ENCODE data around the gene GABRR2. TPM values are rescaled to one million over a fixed set of nuclear protein-coding genes. Genes with fewer than 3 reads are reported as not detected.

The GABRR2 gene
- total and polyA plus RNA-seq, 4 donors, result 0.10 to 1.7 (median 0.35) TPM

DNA sequence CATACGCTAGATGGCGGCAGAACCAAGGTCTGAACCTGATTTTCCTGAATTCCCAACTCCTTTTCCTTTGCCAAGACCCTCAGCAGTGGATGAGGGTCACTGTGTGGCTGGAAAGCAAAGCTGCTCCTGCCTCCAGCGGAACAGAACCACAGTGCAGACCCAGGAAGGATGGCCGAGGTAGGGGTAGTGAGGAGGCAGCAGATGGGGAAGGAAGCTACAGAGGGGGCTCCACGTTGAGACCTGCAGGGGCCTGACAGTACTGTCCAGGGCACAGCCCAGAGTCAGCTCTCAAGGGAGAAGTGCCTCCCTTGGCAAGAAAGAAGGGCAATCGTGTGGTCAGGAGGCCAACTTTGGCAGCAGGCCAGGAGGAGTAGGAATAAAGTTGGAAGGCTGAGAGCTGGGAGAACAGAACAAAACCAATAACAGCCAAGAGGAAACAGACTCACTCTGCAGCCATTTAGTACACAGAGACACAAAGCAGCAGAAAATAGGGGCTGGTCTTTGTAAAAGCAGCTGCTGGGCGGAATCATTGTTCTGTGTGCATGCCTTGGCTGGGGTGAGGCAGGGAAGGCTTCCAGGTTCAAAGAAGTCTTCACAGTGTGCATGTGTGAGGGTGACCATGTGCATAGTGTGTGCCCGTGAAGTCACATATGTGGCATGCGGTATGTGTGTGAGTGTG is 3.1 kb downstream of the GABRR2 start:
- DNase-seq (ENCODE audit: low spot score), result no peak
- WGBS, result 60% methylated on average over 9 of the region's 9 CpGs
- Histone ChIP-seq H3K4me1 (ENCODE audit: control insufficient read depth in 4 of 4, insufficient read depth in 4 of 4, low read length in 3 of 4) (no peaks in the 10 kb centered on the region), H3K9ac (ENCODE audit: low read depth in 1 of 2, low read length in 2 of 2) (no peak overlapping the region), H3K9me3 (ENCODE audit: control insufficient read depth in 4 of 4, low read length in 3 of 4) (no peaks in the 10 kb centered on the region), H3K27ac (ENCODE audit: low read depth in 1 of 2, low read length in 2 of 2) (no peak overlapping the region), H3K4me3 (ENCODE audit: low read depth in 1 of 3, low read length in 3 of 3) (no peak overlapping the region), H3K36me3 (ENCODE audit: control insufficient read depth in 4 of 4, insufficient read depth in 3 of 4, low read depth in 1 of 4, low read length in 3 of 4) (no peaks in the 10 kb centered on the region), H3K27me3 (ENCODE audit: control insufficient read depth in 4 of 4, insufficient read depth in 4 of 4, low read length in 3 of 4) (no peaks in the 10 kb centered on the region)
- no peak for TF ChIP-seq FOXA2 (IDR thresholded peaks at IDR 0.05)
- TF ChIP-seq RAD21 (IDR thresholded peaks at IDR 0.05), result peak; percentile 65 to 71
- TF ChIP-seq HNF4A (conservative IDR thresholded peaks at IDR 0.05), result no peak
- TF ChIP-seq ATF3 (IDR thresholded peaks at IDR 0.05), result no peak
- peak; percentile 36 for TF ChIP-seq CTCF (IDR thresholded peaks at IDR 0.05; ENCODE audit: low read depth, low read length, missing input control)
- TF ChIP-seq RXRA (IDR thresholded peaks at IDR 0.05), result no peak
- TF ChIP-seq, protein P1, sequence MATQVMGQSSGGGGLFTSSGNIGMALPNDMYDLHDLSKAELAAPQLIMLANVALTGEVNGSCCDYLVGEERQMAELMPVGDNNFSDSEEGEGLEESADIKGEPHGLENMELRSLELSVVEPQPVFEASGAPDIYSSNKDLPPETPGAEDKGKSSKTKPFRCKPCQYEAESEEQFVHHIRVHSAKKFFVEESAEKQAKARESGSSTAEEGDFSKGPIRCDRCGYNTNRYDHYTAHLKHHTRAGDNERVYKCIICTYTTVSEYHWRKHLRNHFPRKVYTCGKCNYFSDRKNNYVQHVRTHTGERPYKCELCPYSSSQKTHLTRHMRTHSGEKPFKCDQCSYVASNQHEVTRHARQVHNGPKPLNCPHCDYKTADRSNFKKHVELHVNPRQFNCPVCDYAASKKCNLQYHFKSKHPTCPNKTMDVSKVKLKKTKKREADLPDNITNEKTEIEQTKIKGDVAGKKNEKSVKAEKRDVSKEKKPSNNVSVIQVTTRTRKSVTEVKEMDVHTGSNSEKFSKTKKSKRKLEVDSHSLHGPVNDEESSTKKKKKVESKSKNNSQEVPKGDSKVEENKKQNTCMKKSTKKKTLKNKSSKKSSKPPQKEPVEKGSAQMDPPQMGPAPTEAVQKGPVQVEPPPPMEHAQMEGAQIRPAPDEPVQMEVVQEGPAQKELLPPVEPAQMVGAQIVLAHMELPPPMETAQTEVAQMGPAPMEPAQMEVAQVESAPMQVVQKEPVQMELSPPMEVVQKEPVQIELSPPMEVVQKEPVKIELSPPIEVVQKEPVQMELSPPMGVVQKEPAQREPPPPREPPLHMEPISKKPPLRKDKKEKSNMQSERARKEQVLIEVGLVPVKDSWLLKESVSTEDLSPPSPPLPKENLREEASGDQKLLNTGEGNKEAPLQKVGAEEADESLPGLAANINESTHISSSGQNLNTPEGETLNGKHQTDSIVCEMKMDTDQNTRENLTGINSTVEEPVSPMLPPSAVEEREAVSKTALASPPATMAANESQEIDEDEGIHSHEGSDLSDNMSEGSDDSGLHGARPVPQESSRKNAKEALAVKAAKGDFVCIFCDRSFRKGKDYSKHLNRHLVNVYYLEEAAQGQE (IDR thresholded peaks at IDR 0.05), result no peak
- no peak for TF ChIP-seq YY1 (IDR thresholded peaks at IDR 0.05)

DNA sequence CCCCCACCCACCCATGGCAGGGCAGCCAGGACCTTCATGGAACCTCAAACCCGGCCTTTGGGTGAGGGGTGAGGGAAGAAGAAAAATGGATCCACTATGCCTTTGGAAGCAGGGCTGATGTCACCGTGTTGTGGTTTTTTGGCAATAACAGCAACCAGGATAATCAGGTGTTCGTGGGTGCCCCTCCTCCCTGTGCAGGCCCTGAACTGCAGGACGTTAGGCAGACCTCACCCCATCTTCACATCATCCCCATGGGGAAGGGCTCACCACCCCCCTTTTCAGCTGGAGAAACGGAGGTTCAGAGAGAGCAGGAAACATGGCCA is 3.6 kb downstream of the GABRR2 start:
- WGBS, result 51% methylated on average over 5 of the region's 5 CpGs
- Histone ChIP-seq H3K27me3 (ENCODE audit: control insufficient read depth in 4 of 4, insufficient read depth in 4 of 4, low read length in 3 of 4) (no peaks in the 10 kb centered on the region), H3K9ac (ENCODE audit: low read depth in 1 of 2, low read length in 2 of 2) (no peak overlapping the region), H3K4me1 (ENCODE audit: control insufficient read depth in 4 of 4, insufficient read depth in 4 of 4, low read length in 3 of 4) (no peaks in the 10 kb centered on the region), H3K36me3 (ENCODE audit: control insufficient read depth in 4 of 4, insufficient read depth in 3 of 4, low read depth in 1 of 4, low read length in 3 of 4) (no peaks in the 10 kb centered on the region), H3K27ac (ENCODE audit: low read depth in 1 of 2, low read length in 2 of 2) (no peak overlapping the region), H3K4me3 (ENCODE audit: low read depth in 1 of 3, low read length in 3 of 3) (no peak overlapping the region), H3K9me3 (ENCODE audit: control insufficient read depth in 4 of 4, low read length in 3 of 4) (no peaks in the 10 kb centered on the region)
- DNase-seq (ENCODE audit: low spot score), result no peak
- no peak for TF ChIP-seq HNF4G (IDR thresholded peaks at IDR 0.05)
- TF ChIP-seq, protein P2, sequence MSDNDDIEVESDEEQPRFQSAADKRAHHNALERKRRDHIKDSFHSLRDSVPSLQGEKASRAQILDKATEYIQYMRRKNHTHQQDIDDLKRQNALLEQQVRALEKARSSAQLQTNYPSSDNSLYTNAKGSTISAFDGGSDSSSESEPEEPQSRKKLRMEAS (IDR thresholded peaks at IDR 0.05), result no peak
- no peak for TF ChIP-seq FOXA1 (IDR thresholded peaks at IDR 0.05)
- no peak for TF ChIP-seq GABPA (IDR thresholded peaks at IDR 0.05 in 1 of 2, conservative IDR thresholded peaks at IDR 0.05 in 1 of 2)
- no peak for TF ChIP-seq CTCF (IDR thresholded peaks at IDR 0.05; ENCODE audit: low read depth, low read length, missing input control)
- no peak for TF ChIP-seq TAF1 (conservative IDR thresholded peaks at IDR 0.05)
- no peak for TF ChIP-seq RAD21 (IDR thresholded peaks at IDR 0.05)
- TF ChIP-seq EGR1 (IDR thresholded peaks at IDR 0.05; ENCODE audit: low read depth in 2 of 2), result no peak
- TF ChIP-seq YY1 (IDR thresholded peaks at IDR 0.05), result no peak
